IMR-90 (cell line): ENCODE measurements around the gene MEF2B. TPM values are rescaled to one million over a fixed set of nuclear protein-coding genes. Genes with fewer than 3 reads are reported as not detected.

Experiments
- ATAC-seq: fragments of 200-7000 bp; cut with Tn5 transposase; 2 replicates; pipeline ENCODE4 v1.9.1; 2020; ENCODE audit warnings: low read depth, mild to moderate bottlenecking, moderate library complexity
- BruUV-seq: library from RNA; stranded (reverse); fragments of 400-500 nt; replicated peaks from 2 replicates; lab custom pipeline; 2021; lab: Mats Ljungman, UMichigan
- CTCF ChIA-PET: fragments of 300-600 bp; formaldehyde crosslinking; extraction: SDS; loops from one replicate; lab custom pipeline; 2021; ENCODE audit warnings: antibody characterized with exemption; lab: Yijun Ruan, JAX
- POLR2A ChIA-PET: fragments of 300-600 bp; sonication (Branson Sonifier 250); formaldehyde crosslinking; loops from one replicate; lab custom pipeline; 2022; ENCODE audit warnings: antibody characterized with exemption; ENCODE audit not compliant: unreplicated experiment; lab: Charles Lee
- DNase-seq: peaks from one replicate; pipeline ENCODE4 v3.0.0; 2013
- H2AFZ ChIP-seq: replicated peaks from 2 replicates; pipeline ENCODE3; 2013; ENCODE audit warnings: low read length, mild to moderate bottlenecking; ENCODE audit not compliant: poor library complexity
- H2AK5ac ChIP-seq: 2 replicates; pipeline ENCODE4 v1.6.1; 2013; ENCODE audit warnings: low read depth, low read length, inconsistent platforms
- H2AK9ac ChIP-seq: replicated peaks from 2 replicates; pipeline ENCODE3; 2013; ENCODE audit warnings: mild to moderate bottlenecking, low read depth, low read length, moderate library complexity; ENCODE audit not compliant: poor library complexity
- H2BK120ac ChIP-seq: 2 replicates; pipeline ENCODE4 v1.6.1; 2013; ENCODE audit warnings: low read depth, low read length, inconsistent platforms
- H2BK15ac ChIP-seq: 3 replicates; pipeline ENCODE4 v1.6.1; 2013; ENCODE audit warnings: low read depth, low read length, inconsistent platforms
- H2BK20ac ChIP-seq: 2 replicates; pipeline ENCODE4 v1.6.1; 2013; ENCODE audit warnings: low read depth, mild to moderate bottlenecking, inconsistent platforms, low read length, moderate library complexity
- H2BK5ac ChIP-seq: 2 replicates; pipeline ENCODE4 v1.6.1; 2013; ENCODE audit warnings: mild to moderate bottlenecking, low read depth, low read length, inconsistent platforms; ENCODE audit not compliant: poor library complexity, severe bottlenecking
- H3K14ac ChIP-seq: replicated peaks from 2 replicates; pipeline ENCODE4 v1.6.1; 2013; ENCODE audit warnings: low read depth, low read length, inconsistent platforms
- H3K18ac ChIP-seq: 2 replicates; pipeline ENCODE4 v1.6.1; 2013; ENCODE audit warnings: low read depth, low read length, control low read depth
- H3K23ac ChIP-seq: 2 replicates; pipeline ENCODE4 v1.6.1; 2013; ENCODE audit warnings: low read depth, low read length, inconsistent platforms
- H3K27ac ChIP-seq: 2 replicates; pipeline ENCODE4 v1.5.1; 2013; ENCODE audit warnings: mild to moderate bottlenecking, control low read depth, low read length; ENCODE audit not compliant: insufficient read depth
- H3K27me3 ChIP-seq: 2 replicates; pipeline ENCODE4 v1.6.1; 2013; ENCODE audit warnings: low read length; ENCODE audit not compliant: control insufficient read depth, insufficient read depth
- H3K36me3 ChIP-seq: 2 replicates; pipeline ENCODE4 v1.6.1; 2013; ENCODE audit warnings: low read length, mixed read lengths; ENCODE audit not compliant: control insufficient read depth, insufficient read depth
- H3K4ac ChIP-seq: 2 replicates; pipeline ENCODE4 v1.6.1; 2013; ENCODE audit warnings: low read depth, low read length, inconsistent platforms
- H3K4me1 ChIP-seq: 2 replicates; pipeline ENCODE4 v1.6.1; 2013; ENCODE audit warnings: low read length, mixed read lengths; ENCODE audit not compliant: control insufficient read depth, insufficient read depth
- H3K4me2 ChIP-seq: 2 replicates; pipeline ENCODE4 v1.6.1; 2013; ENCODE audit warnings: low read depth, mild to moderate bottlenecking, control low read depth, low read length, moderate library complexity
- H3K4me3 ChIP-seq: 2 replicates; pipeline ENCODE4 v1.5.1; 2013; ENCODE audit warnings: low read depth, mild to moderate bottlenecking, control low read depth, low read length, moderate library complexity; ENCODE audit not compliant: insufficient read depth
- H3K56ac ChIP-seq: 2 replicates; pipeline ENCODE4 v1.6.1; 2013; ENCODE audit warnings: low read length, inconsistent platforms; ENCODE audit not compliant: insufficient read depth; ENCODE audit errors: extremely low read depth
- H3K79me1 ChIP-seq, 2 experiments: 2 replicates each; pipeline ENCODE4 v1.6.1; 2013; ENCODE audit warnings: low read length in 2 of 2, inconsistent platforms in 1 of 2, low read depth in 1 of 2
- H3K9ac ChIP-seq: 2 replicates; pipeline ENCODE4 v1.6.1; 2013; ENCODE audit warnings: low read depth, low read length, control low read depth
- H3K9me1 ChIP-seq: 2 replicates; pipeline ENCODE4 v1.6.1; 2013; ENCODE audit warnings: low read length, inconsistent platforms; ENCODE audit not compliant: insufficient read depth
- H3K9me3 ChIP-seq: 2 replicates; pipeline ENCODE4 v1.6.1; 2013; ENCODE audit warnings: low read length; ENCODE audit not compliant: control insufficient read depth, insufficient read depth
- H4K20me1 ChIP-seq: 2 replicates; pipeline ENCODE4 v1.6.1; 2013; ENCODE audit warnings: low read length, inconsistent platforms; ENCODE audit not compliant: insufficient read depth
- H4K5ac ChIP-seq: 2 replicates; pipeline ENCODE4 v1.6.1; 2013; ENCODE audit warnings: mild to moderate bottlenecking, low read depth, low read length, control low read depth
- H4K8ac ChIP-seq, 2 experiments: 2 replicates each; pipeline ENCODE4 v1.6.1; 2013; ENCODE audit warnings: low read depth in 2 of 2, low read length in 2 of 2, control low read depth in 1 of 2, inconsistent platforms in 1 of 2
- H4K91ac ChIP-seq: 2 replicates; pipeline ENCODE4 v1.6.1; 2013; ENCODE audit warnings: low read depth, low read length, inconsistent platforms; ENCODE audit not compliant: insufficient read depth
- CEBPB ChIP-seq: IDR thresholded peaks from 2 replicates; pipeline ENCODE4 v1.6.1; 2012; ENCODE audit warnings: low read depth, low read length, improper control_type of control experiment
- CHD1 ChIP-seq: IDR thresholded peaks from 2 replicates; pipeline ENCODE4 v1.6.1; 2012; ENCODE audit warnings: low read depth, low read length, improper control_type of control experiment
- CTCF ChIP-seq: conservative IDR thresholded peaks from 2 replicates; pipeline ENCODE4 v1.5.1; 2012; ENCODE audit warnings: mild to moderate bottlenecking, low read depth, low read length, improper control_type of control experiment
- ELK1 ChIP-seq: fragments of 150-350 bp; IDR thresholded peaks from 2 replicates; pipeline ENCODE4 v1.6.1; 2016; ENCODE audit warnings: low read depth, mild to moderate bottlenecking, low read length, moderate library complexity, borderline replicate concordance
- FOS ChIP-seq: fragments of 150-350 bp; IDR thresholded peaks from 2 replicates; pipeline ENCODE4 v1.6.1; 2016; ENCODE audit warnings: low read depth, low read length
- MAFK ChIP-seq: IDR thresholded peaks from 2 replicates; pipeline ENCODE4 v1.6.1; 2012; ENCODE audit warnings: low read depth, low read length, improper control_type of control experiment
- MAZ ChIP-seq: IDR thresholded peaks from 2 replicates; pipeline ENCODE4 v1.6.1; 2012; ENCODE audit warnings: low read depth, mild to moderate bottlenecking, low read length, improper control_type of control experiment, moderate library complexity, borderline replicate concordance
- MXI1 ChIP-seq: IDR thresholded peaks from 2 replicates; pipeline ENCODE4 v1.6.1; 2012; ENCODE audit warnings: low read depth, mild to moderate bottlenecking, low read length, moderate library complexity, borderline replicate concordance
- NFE2L2 ChIP-seq: fragments of 150-350 bp; IDR thresholded peaks from 2 replicates; pipeline ENCODE4 v1.6.1; 2016; ENCODE audit warnings: low read depth, mild to moderate bottlenecking, low read length
- POLR2A ChIP-seq: IDR thresholded peaks from 2 replicates; pipeline ENCODE4 v1.6.1; 2012; ENCODE audit warnings: mild to moderate bottlenecking, low read depth, low read length
- RCOR1 ChIP-seq: IDR thresholded peaks from 2 replicates; pipeline ENCODE4 v1.6.1; 2012; ENCODE audit warnings: mild to moderate bottlenecking, low read length, improper control_type of control experiment; ENCODE audit not compliant: insufficient replicate concordance
- RFX5 ChIP-seq: IDR thresholded peaks from 2 replicates; pipeline ENCODE4 v1.8.0; 2012; ENCODE audit warnings: low read depth, mild to moderate bottlenecking, low read length, moderate library complexity
- SMC3 ChIP-seq: fragments of 150-350 bp; IDR thresholded peaks from 2 replicates; pipeline ENCODE4 v1.6.1; 2016; ENCODE audit warnings: low read depth, mild to moderate bottlenecking, antibody characterized with exemption, low read length, moderate library complexity
- USF2 ChIP-seq: fragments of 150-350 bp; IDR thresholded peaks from 2 replicates; pipeline ENCODE4 v1.6.1; 2017; ENCODE audit warnings: mild to moderate bottlenecking, antibody characterized with exemption, low read length, low read depth
- WGBS, 2 experiments: methylation state at CpG; one replicate each; pipeline versions ENCODE4 v1.1.5 to v1.1.7; 2013; ENCODE audit warnings: missing lambda C conversion rate in 2 of 2; ENCODE audit not compliant: insufficient read length in 1 of 2; ENCODE audit errors: extremely low coverage in 2 of 2; 5-methylcytosine and 5-hydroxymethylcytosine counted together
- dilution Hi-C: fragments of 300-500 bp; cut with HindIII; formaldehyde crosslinking; loops from one replicate; pipeline ENCODE4 v1.14.3; 2018; ENCODE audit warnings: low sequenced_read_pairs; ENCODE audit not compliant: unreplicated experiment
- in situ Hi-C: fragments of 300-500 bp; cut with MboI; formaldehyde crosslinking; loops from 3 replicates; pipeline ENCODE4 v1.14.3; 2019; ENCODE audit warnings: low sequenced_read_pairs, inconsistent platforms, mixed read lengths
- intact Hi-C: fragments of 100-400 bp; cut with micrococcal nuclease; formaldehyde crosslinking; loops from 2 replicates; pipeline ENCODE4 v1.10.0; 2022
- polyA plus RNA-seq, 3 experiments: library from polyadenylated mRNA; depleted of rRNA; stranded (reverse); fragments of >200 nt; gene quantifications; 2 replicates each; pipeline ENCODE4 v1.2.3, GENCODE V29; 2012; ENCODE audit warnings: low replicate concordance in 1 of 3
- total RNA-seq: library from RNA; depleted of rRNA; stranded (reverse); fragments of >200 nt; gene quantifications from 2 replicates; pipeline ENCODE4 v1.2.3, GENCODE V29; 2012

MEF2B gene
- total and polyA plus RNA-seq, 2 of the 4 experiments (the other 2 are of a cell fraction): 0.18 to 0.94 TPM

- Histone ChIP-seq H3K4me2 (no peak overlapping the region), H3K56ac (no peak overlapping the region), H3K79me1 (no peaks in the 10 kb centered on the region), H2BK20ac (no peak overlapping the region), H2BK15ac (no peak overlapping the region), H3K23ac (no peak overlapping the region), H3K14ac (no peak overlapping the region), H2BK120ac (no peak overlapping the region), H3K4me3 (no peak overlapping the region), H3K9me3 (no peaks in the 10 kb centered on the region), H4K5ac (no peak overlapping the region), H3K27ac (no peak overlapping the region), H3K36me3 (no peaks in the 10 kb centered on the region), H2AK5ac (no peak overlapping the region), H3K4me1 (no peaks in the 10 kb centered on the region), H3K9ac (no peak overlapping the region), H3K9me1 (0 out of 2 replicates have a peak, but pooled peaks cover 2% of the 10 kb centered on the region), H3K27me3 (peaks cover 7% of the 10 kb centered on the region), H3K4ac (no peak overlapping the region), H2AFZ (no peak overlapping the region), H3K18ac (no peak overlapping the region), H2AK9ac (no peak overlapping the region), H4K20me1 (peaks cover 6% of the 10 kb centered on the region; the same call in 1 of the 2 replicates), H4K91ac (no peak overlapping the region), H4K8ac (no peak overlapping the region), H2BK5ac (no peak overlapping the region)
- BruUV-seq: no TSS peak
- ATAC-seq (no peak), DNase-seq (no peak)
- dilution Hi-C loops (no loop called here), in situ Hi-C loops (no loop called here), intact Hi-C loops (no loop called here)
- TF ChIP-seq POLR2A (no peak), MAFK (no peak), CTCF (no peak), NFE2L2 (no peak), MXI1 (no peak), USF2 (no peak), RCOR1 (no peak), CHD1 (no peak), FOS (no peak), ELK1 (no peak), MAZ (no peak), CEBPB (no peak), RFX5 (no peak), SMC3 (no peak)
- ChIA-PET CTCF (no interaction called here), POLR2A (no interaction called here)
- WGBS, 2 experiments: 71% methylated on average over 10 of the region's 21 CpGs; no CpG with 5 or more reads in 1 of the 2 experiments
These were observed 48.8 kb upstream of the MEF2B start for GRCh38 chr19:19218911-19219310.
